Globus pallidus (tissue), 1 donor: Measurements from ENCODE around the gene ZNF597.

Source experiments
- DNase-seq: peaks from one replicate; pipeline ENCODE4 v3.0.0-alpha.2; 2015; ENCODE audit warnings: low spot score

Gene ZNF597

GRCh38 chr16:3454631-3455147 lies 11.4 kb upstream of the ZNF597 start:
- DNase-seq, result no peak

- no peak for DNase-seq
Observed at GRCh38 chr16:3454093-3454492, 10.8 kb upstream of the ZNF597 start.

- no peak for DNase-seq
Observed at GRCh38 chr16:3444032-3444388, 706 bp upstream of the ZNF597 start.

- DNase-seq, result no peak
Observed at GRCh38 chr16:3439637-3440036, 3.7 kb downstream of the ZNF597 start.

- no peak for DNase-seq
Observed at GRCh38 chr16:3434373-3434772, 8.9 kb downstream of the ZNF597 start.

GRCh38 chr16:3431779-3432219 lies 11.5 kb downstream of the ZNF597 start:
- DNase-seq, result no peak

- no peak for DNase-seq
Observed at GRCh38 chr16:3413730-3414379, 29.4 kb downstream of the ZNF597 start.

GRCh38 chr16:3408561-3409197 lies 34.6 kb downstream of the ZNF597 start:
- DNase-seq, result no peak

- no peak for DNase-seq
Observed at GRCh38 chr16:3401719-3402397, 41.4 kb downstream of the ZNF597 start.

GRCh38 chr16:3400779-3401688 lies 42.3 kb downstream of the ZNF597 start, which contains the start of the genes ZNF174 and ZSCAN32:
ZNF174 (plus strand) TSS chr16:3401215; CDS start chr16:3402005, 790 bp downstream.
ZSCAN32 (minus strand) TSS chr16:3401004; CDS start chr16:3397557, 3,447 bp downstream.
- DNase-seq, result peak; percentile 99

GRCh38 chr16:3400446-3400778 lies 42.9 kb downstream of the ZNF597 start:
- DNase-seq, result no peak

GRCh38 chr16:3389663-3390338 lies 53.5 kb downstream of the ZNF597 start:
- no peak for DNase-seq

- DNase-seq, result no peak
Observed at GRCh38 chr16:3388325-3388724, 55.0 kb downstream of the ZNF597 start.

GRCh38 chr16:3383045-3383448 lies 60.3 kb downstream of the ZNF597 start:
- DNase-seq, result no peak
